HCT116 (cell line): Measurements from ENCODE around the gene PPIF. TPM values are rescaled to one million over a fixed set of nuclear protein-coding genes. Genes with fewer than 3 reads are reported as not detected.

ENCODE experiments used
- ATAC-seq: fragments of 200-7000 bp; cut with Tn5 transposase; 2 replicates; pipeline ENCODE4 v1.9.1; 2020; ENCODE audit warnings: mild to moderate bottlenecking, moderate library complexity
- BruUV-seq: library from RNA; stranded (reverse); fragments of 400-500 nt; replicated peaks from 2 replicates; lab custom pipeline; 2021; lab: Mats Ljungman, UMichigan
- CTCF ChIA-PET: fragments of 300-600 bp; sonication (Branson Sonifier 250); formaldehyde crosslinking; loops from one replicate; lab custom pipeline; 2021; ENCODE audit warnings: antibody characterized with exemption; lab: Charles Lee
- POLR2A ChIA-PET: fragments of 300-600, 350-600 bp; sonication (Branson Sonifier 250); formaldehyde crosslinking; loops from one replicate; lab custom pipeline; 2021; ENCODE audit warnings: antibody characterized with exemption; lab: Charles Lee
- RAD21 ChIA-PET, 2 experiments: fragments of 300-600 bp; sonication (Branson Sonifier 250); formaldehyde crosslinking; loops; one replicate each; lab custom pipeline; 2023; ENCODE audit warnings: low total read pairs in 2 of 2; ENCODE audit not compliant: uncharacterized antibody in 2 of 2, unreplicated experiment in 2 of 2, low non-redundant PET in 1 of 2; lab: Charles Lee
- DNase-seq: peaks from one replicate; pipeline ENCODE4 v3.0.0-alpha.2; 2010; ENCODE audit warnings: low read depth, low spot score
- H2AFZ ChIP-seq: fragments of 200-600 bp; shearing (Covaris generic), sonication (generic); 2 replicates; pipeline ENCODE4 v1.6.1; 2017; ENCODE audit warnings: low read depth, mixed run types, mixed read lengths, antibody characterized with exemption, low read length; ENCODE audit not compliant: poor library complexity, severe bottlenecking
- H3K27ac ChIP-seq: 2 replicates; pipeline ENCODE4 v1.5.1; 2012; ENCODE audit warnings: low read depth, low read length
- H3K27me3 ChIP-seq: fragments of 200-600 bp; sonication (generic); 2 replicates; pipeline ENCODE4 v1.6.1; 2016; ENCODE audit warnings: mixed run types, low read length, mixed read lengths; ENCODE audit not compliant: insufficient read depth
- H3K36me3 ChIP-seq, 2 experiments: fragments of 200-500 bp in 1 of 2; fragments of 200-600 bp in 1 of 2; sonication (Bioruptor generic) in 1 of 2; sonication (generic) in 1 of 2; 2 replicates each; pipeline versions ENCODE4 v1.5.1 to v1.6.1; 2014 to 2016; ENCODE audit warnings: low read length in 2 of 2, inconsistent platforms in 1 of 2, mixed read lengths in 1 of 2, mixed run types in 1 of 2; ENCODE audit not compliant: insufficient read depth in 2 of 2, control insufficient read depth in 1 of 2
- H3K4me1 ChIP-seq, 2 experiments: fragments of 200-600 bp in 1 of 2; sonication (generic) in 1 of 2; 2 replicates each; pipeline versions ENCODE4 v1.5.1 to v1.6.1; 2012 to 2017; ENCODE audit warnings: low read length in 2 of 2, inconsistent platforms in 1 of 2, mild to moderate bottlenecking in 1 of 2, mixed read lengths in 1 of 2, mixed run types in 1 of 2, moderate library complexity in 1 of 2; ENCODE audit not compliant: insufficient read depth in 2 of 2, control insufficient read depth in 1 of 2
- H3K4me2 ChIP-seq: fragments of 200-600 bp; sonication (generic); 2 replicates; pipeline ENCODE4 v1.6.1; 2017; ENCODE audit warnings: mixed run types, low read length, mixed read lengths
- H3K4me3 ChIP-seq, 2 experiments: fragments of 200-600 bp in 1 of 2; sonication (generic) in 1 of 2; replicated peaks in 1 of 2; 2 replicates each; pipeline ENCODE4 v1.5.1; 2011 to 2016; ENCODE audit warnings: low read length in 2 of 2, control low read depth in 1 of 2, low read depth in 1 of 2, mild to moderate bottlenecking in 1 of 2, mixed read lengths in 1 of 2, mixed run types in 1 of 2
- H3K79me2 ChIP-seq: fragments of 200-600 bp; sonication (generic); 2 replicates; pipeline ENCODE4 v1.6.1; 2017; ENCODE audit warnings: mild to moderate bottlenecking, mixed run types, low read length, moderate library complexity, mixed read lengths; ENCODE audit not compliant: insufficient read depth
- H3K9ac ChIP-seq: fragments of 200-600 bp; sonication (generic); 2 replicates; pipeline ENCODE4 v1.6.1; 2016; ENCODE audit warnings: low read length, mixed read lengths
- H3K9me2 ChIP-seq: fragments of 200-600 bp; sonication (generic), shearing (Covaris generic); 2 replicates; pipeline ENCODE4 v1.6.1; 2017; ENCODE audit warnings: mixed run types, mild to moderate bottlenecking, moderate library complexity; ENCODE audit not compliant: insufficient read depth
- H3K9me3 ChIP-seq, 2 experiments: fragments of 200-500 bp in 1 of 2; fragments of 200-600 bp in 1 of 2; sonication (Bioruptor generic) in 1 of 2; sonication (generic) in 1 of 2; 2 replicates each; pipeline ENCODE4 v1.6.1; 2014 to 2017; ENCODE audit warnings: low read length in 2 of 2, mixed read lengths in 2 of 2, inconsistent platforms in 1 of 2, low read depth in 1 of 2, mild to moderate bottlenecking in 1 of 2, mixed run types in 1 of 2, moderate library complexity in 1 of 2; ENCODE audit not compliant: control insufficient read depth in 1 of 2, insufficient read depth in 1 of 2
- H4K20me1 ChIP-seq: fragments of 200-600 bp; sonication (generic), shearing (Covaris generic); 2 replicates; pipeline ENCODE4 v1.6.1; 2017; ENCODE audit warnings: mixed run types, mild to moderate bottlenecking, moderate library complexity; ENCODE audit not compliant: insufficient read depth
- CBX3 ChIP-seq: IDR thresholded peaks from 2 replicates; pipeline ENCODE4 v1.6.1; 2012; ENCODE audit warnings: low read depth
- CEBPB ChIP-seq: IDR thresholded peaks from 2 replicates; pipeline ENCODE4 v1.6.1; 2012; ENCODE audit warnings: low read depth
- EZH2 ChIP-seq: fragments of 200-600 bp; sonication (generic); IDR thresholded peaks from 2 replicates; pipeline ENCODE4 v1.6.1; 2017; ENCODE audit warnings: antibody characterized with exemption, mixed run types
- JUND ChIP-seq: IDR thresholded peaks from 2 replicates; pipeline ENCODE4 v1.6.1; 2012
- POLR2AphosphoS5 ChIP-seq: IDR thresholded peaks from 2 replicates; pipeline ENCODE4 v1.6.1; 2011; ENCODE audit warnings: mild to moderate bottlenecking, low read depth, low read length, moderate library complexity
- SIN3A ChIP-seq: IDR thresholded peaks from 2 replicates; pipeline ENCODE4 v1.6.1; 2012; ENCODE audit warnings: low read depth
- SRF ChIP-seq: IDR thresholded peaks from 2 replicates; pipeline ENCODE4 v1.6.1; 2012; ENCODE audit warnings: low read depth
- ZBTB33 ChIP-seq: IDR thresholded peaks from 2 replicates; pipeline ENCODE4 v1.6.1; 2011; ENCODE audit warnings: mild to moderate bottlenecking, low read length, moderate library complexity; ENCODE audit not compliant: insufficient replicate concordance; ENCODE audit errors: extremely low read depth
- ZFX ChIP-seq: fragments of 450-650 bp; IDR thresholded peaks from 2 replicates; pipeline ENCODE4 v1.6.1; 2017
- ZNF274 ChIP-seq: fragments of 200-500 bp; sonication (Bioruptor generic); IDR thresholded peaks from 2 replicates; pipeline ENCODE4 v1.6.1; 2014; ENCODE audit warnings: mild to moderate bottlenecking, low read depth, low read length, inconsistent platforms
- intact Hi-C: fragments of 100-400 bp; cut with micrococcal nuclease; formaldehyde crosslinking; loops from 2 replicates; pipeline ENCODE4 v1.10.0; 2022
- total RNA-seq: library from RNA; stranded (reverse); gene quantifications from one replicate; pipeline ENCODE4 v1.2.1, GENCODE V29; 2021; ENCODE audit not compliant: unreplicated experiment
- TF ChIP-seq, protein P1 (sequence below): IDR thresholded peaks from 2 replicates; pipeline ENCODE4 v1.6.1; 2012

The PPIF gene
- total RNA-seq, 1 experiment from 2014 or later, result 85.0 TPM

DNA sequence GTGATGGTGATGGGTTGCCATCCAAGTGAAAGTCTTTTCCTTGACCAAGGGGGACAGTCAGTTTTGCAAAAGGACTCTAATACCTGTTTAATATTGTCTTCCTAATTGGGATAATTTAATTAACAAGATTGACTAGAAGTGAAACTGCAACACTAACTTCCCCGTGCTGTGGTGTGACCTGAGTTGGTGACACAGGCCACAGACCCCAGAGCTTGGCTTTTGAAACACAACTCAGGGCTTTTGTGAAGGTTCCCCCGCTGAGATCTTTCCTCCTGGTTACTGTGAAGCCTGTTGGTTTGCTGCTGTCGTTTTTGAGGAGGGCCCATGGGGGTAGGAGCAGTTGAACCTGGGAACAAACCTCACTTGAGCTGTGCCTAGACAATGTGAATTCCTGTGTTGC, 6.9 kb downstream of the PPIF start:
- Histone ChIP-seq H3K4me1 (peaks cover 0 to 4% of the 10 kb centered on the region in 2 experiments; a peak in 1 of 4 replicates), H3K27ac (no peak overlapping the region), H3K9me3 (no peaks in the 10 kb centered on the region), H3K27me3 (no peaks in the 10 kb centered on the region), H3K4me2 (no peak overlapping the region), H3K4me3 (no peak overlapping the region), H4K20me1 (peaks cover 5% of the 10 kb centered on the region; the same call in 1 of the 2 replicates), H3K9me2 (no peaks in the 10 kb centered on the region), H3K79me2 (peaks cover 48% of the 10 kb centered on the region), H3K36me3 (peaks cover 38 to 62% of the 10 kb centered on the region in 2 experiments), H3K9ac (no peak overlapping the region), H2AFZ (no peak overlapping the region)
- ChIA-PET RAD21 (no interaction called here), POLR2A (no interaction called here), CTCF (no interaction called here)
- no peak for TF ChIP-seq JUND
- no peak for TF ChIP-seq EZH2
- TF ChIP-seq SRF, result no peak
- TF ChIP-seq CEBPB, result no peak
- TF ChIP-seq ZFX, result no peak
- TF ChIP-seq CBX3, result no peak
- TF ChIP-seq, protein P1, sequence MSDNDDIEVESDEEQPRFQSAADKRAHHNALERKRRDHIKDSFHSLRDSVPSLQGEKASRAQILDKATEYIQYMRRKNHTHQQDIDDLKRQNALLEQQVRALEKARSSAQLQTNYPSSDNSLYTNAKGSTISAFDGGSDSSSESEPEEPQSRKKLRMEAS, result no peak
- TF ChIP-seq SIN3A, result no peak
- no peak for TF ChIP-seq ZBTB33
- no peak for TF ChIP-seq ZNF274
- TF ChIP-seq POLR2AphosphoS5, result no peak
- TSS peak; percentile 2 for BruUV-seq
- DNase-seq (no peak), ATAC-seq (no peak)
- intact Hi-C loops, result no loop called here
